CD4-positive, alpha-beta memory T cell (primary cell): ENCODE data around the gene GCC2. TPM values are rescaled to one million over a fixed set of nuclear protein-coding genes. Genes with fewer than 3 reads are reported as not detected.
A peak's percentile ranks its signal among the peaks of the same experiment; 100 is the strongest.
"Not testable (repeated sequence)": the region's sequence is repeated elsewhere in the genome, so short reads cannot be mapped to it uniquely, and the experiment has no call there.

Experiments
- CTCF ChIA-PET: fragments of 350-600 bp; sonication (Branson Sonifier 250); formaldehyde crosslinking; loops from one replicate; lab custom pipeline; 2021; ENCODE audit warnings: inconsistent platforms; ENCODE audit not compliant: partially characterized antibody; lab: Charles Lee
- POLR2A ChIA-PET: fragments of 350-600 bp; sonication (Branson Sonifier 250); formaldehyde crosslinking; loops from one replicate; lab custom pipeline; 2021; ENCODE audit not compliant: partially characterized antibody; lab: Charles Lee
- DNase-seq, 5 donors: peaks; one replicate each; pipeline versions ENCODE4 v3.0.0 to v3.0.0-alpha.2; 2020 to 2022; ENCODE audit warnings: mixed read lengths in 1 of 5
- H3K27ac ChIP-seq: one replicate; pipeline ENCODE4 v1.7.0; 2013; ENCODE audit warnings: low read depth, low read length
- H3K27me3 ChIP-seq: 2 replicates; pipeline ENCODE4 v1.7.0; 2013; ENCODE audit warnings: mild to moderate bottlenecking, low read length, moderate library complexity; ENCODE audit not compliant: insufficient read depth
- H3K36me3 ChIP-seq: 2 replicates; pipeline ENCODE4 v1.7.0; 2013; ENCODE audit warnings: mild to moderate bottlenecking, low read length, moderate library complexity; ENCODE audit not compliant: insufficient read depth
- H3K4me1 ChIP-seq: 2 replicates; pipeline ENCODE4 v1.7.0; 2013; ENCODE audit warnings: mild to moderate bottlenecking, low read length, moderate library complexity; ENCODE audit not compliant: insufficient read depth
- H3K4me3 ChIP-seq, 2 donors: one replicate each; pipeline ENCODE4 v1.7.0; 2013; ENCODE audit warnings: low read length in 2 of 2, mild to moderate bottlenecking in 1 of 2
- H3K9me3 ChIP-seq, 2 donors: one replicate each; pipeline ENCODE4 v1.7.0; 2013; ENCODE audit warnings: low read length in 2 of 2, control low read depth in 1 of 2; ENCODE audit not compliant: control insufficient read depth in 1 of 2
- H3K27ac Mint-ChIP-seq, 7 donors: one replicate each; pipeline ENCODE4 v1.8.0; 2020 to 2021; ENCODE audit warnings: mixed read lengths in 7 of 7, mild to moderate bottlenecking in 6 of 7, inconsistent platforms in 3 of 7, moderate library complexity in 3 of 7
- H3K27me3 Mint-ChIP-seq, 2 donors: one replicate each; pipeline ENCODE4 v1.8.0; 2020 to 2021; ENCODE audit warnings: mixed read lengths in 2 of 2
- H3K36me3 Mint-ChIP-seq, 2 donors: one replicate each; pipeline ENCODE4 v1.8.0; 2020 to 2021; ENCODE audit warnings: mixed read lengths in 2 of 2, inconsistent platforms in 1 of 2, mild to moderate bottlenecking in 1 of 2
- H3K4me1 Mint-ChIP-seq, 4 donors: one replicate each; pipeline ENCODE4 v1.8.0; 2020 to 2021; ENCODE audit warnings: mixed read lengths in 4 of 4, mild to moderate bottlenecking in 1 of 4
- H3K4me3 Mint-ChIP-seq, 8 donors: one replicate each; pipeline ENCODE4 v1.8.0; 2020 to 2021; ENCODE audit warnings: mixed read lengths in 8 of 8, mild to moderate bottlenecking in 7 of 8, moderate library complexity in 6 of 8, inconsistent platforms in 3 of 8
- H3K9me3 Mint-ChIP-seq, 8 donors: one replicate each; pipeline ENCODE4 v1.8.0; 2020 to 2021; ENCODE audit warnings: mixed read lengths in 8 of 8, mild to moderate bottlenecking in 5 of 8, inconsistent platforms in 3 of 8, moderate library complexity in 1 of 8
- intact Hi-C: fragments of 100-400 bp; cut with micrococcal nuclease; formaldehyde crosslinking; loops from one replicate; pipeline ENCODE4 v1.15.1; 2023
- polyA plus RNA-seq, 2 donors: library from polyadenylated mRNA; unstranded; fragments of 300-500 nt; fragmentation: Illumina TruSeq; gene quantifications; one replicate each; pipeline ENCODE4 v1.2.3, GENCODE V29; 2021
- total RNA-seq, 2 experiments: library from RNA; stranded (reverse); gene quantifications; one replicate each; pipeline ENCODE4 v1.2.3, GENCODE V29; 2021

GCC2 gene
- total and polyA plus RNA-seq, 4 experiments from 2014 or later = 13.7 to 232 (median 153) TPM

DNA sequence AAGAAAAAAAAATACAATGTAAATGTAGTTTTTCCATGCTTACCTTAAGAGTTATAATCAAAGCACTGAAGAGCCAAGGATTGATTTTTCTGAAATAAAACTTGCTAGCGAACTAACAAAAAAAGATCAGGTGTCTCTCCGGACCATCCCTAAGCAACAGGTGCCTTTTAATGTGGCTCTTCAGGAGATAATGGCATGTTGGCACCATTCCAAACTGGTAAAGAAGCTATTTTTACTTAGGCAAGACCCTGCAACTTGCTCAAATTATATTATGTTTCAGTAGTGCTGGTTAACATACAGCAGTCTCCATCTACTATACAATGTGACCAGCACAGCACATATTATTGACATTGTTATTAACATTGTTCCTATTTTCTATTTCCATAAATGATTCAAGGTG, 2.3 kb upstream of the GCC2 start:
- Histone ChIP-seq H3K9me3 (no peaks in the 10 kb centered on the region), H3K36me3 (peaks cover 7% of the 10 kb centered on the region), H3K4me1 (peaks cover 27% of the 10 kb centered on the region), H3K27me3 (no peaks in the 10 kb centered on the region), H3K4me3 (no peak overlapping the region), H3K27ac (no peak overlapping the region)
- peak overlapping the region in 1 of 7 donors; percentile 75 for H3K27ac Mint-ChIP-seq
- H3K36me3 Mint-ChIP-seq = peaks cover 6 to 28% of the 10 kb centered on the region in 2 donors
- intact Hi-C loops = loop anchor here (5.0 kb wide), 2 partner anchors 176 to 586 kb away; no protein-coding TSS in a partner anchor
- no peaks in the 10 kb centered on the region for H3K27me3 Mint-ChIP-seq
- ChIA-PET POLR2A (no interaction called here), CTCF (no interaction called here)
- no peak for DNase-seq
- H3K4me1 Mint-ChIP-seq = peaks cover 11 to 39% (median 24%) of the 10 kb centered on the region in 4 donors
- peak overlapping the region in 1 of 8 donors; percentile 25 for H3K4me3 Mint-ChIP-seq
- no peaks in the 10 kb centered on the region for H3K9me3 Mint-ChIP-seq

DNA sequence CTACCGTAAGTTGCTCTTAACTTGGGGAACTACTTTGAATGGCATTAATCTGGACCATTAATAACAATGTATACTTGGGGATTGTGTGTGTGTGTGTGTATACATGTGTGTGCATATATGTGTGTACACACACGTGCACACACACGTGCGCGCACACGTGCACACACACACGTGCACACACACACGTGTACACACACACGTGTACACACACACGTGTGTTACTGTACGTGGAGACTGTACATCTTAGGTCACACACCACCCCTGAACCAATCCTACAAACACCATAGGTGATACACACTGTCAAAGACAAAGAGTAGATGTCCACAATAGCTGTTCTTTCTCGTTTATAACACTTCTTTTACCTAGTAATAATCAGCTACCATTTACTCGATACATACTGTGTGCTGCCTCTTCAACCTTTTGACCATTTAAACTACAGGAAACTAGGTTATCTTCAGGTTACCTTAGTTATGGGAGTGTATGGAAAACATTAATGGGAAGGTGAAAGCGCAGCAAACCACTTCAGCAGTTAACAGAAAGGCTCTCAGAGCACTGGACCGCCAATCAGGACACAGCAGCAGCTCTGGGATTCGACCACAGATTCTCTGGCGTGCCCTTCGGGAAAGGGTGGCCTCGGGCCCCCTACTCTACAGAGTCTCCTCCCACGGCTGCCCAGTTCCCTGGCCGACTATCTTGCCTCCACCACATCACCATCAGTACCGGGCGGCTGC, 894 bp upstream of the GCC2 start:
- peak overlapping the region; percentile 95 to 100 (median 98) for H3K4me3 Mint-ChIP-seq

DNA sequence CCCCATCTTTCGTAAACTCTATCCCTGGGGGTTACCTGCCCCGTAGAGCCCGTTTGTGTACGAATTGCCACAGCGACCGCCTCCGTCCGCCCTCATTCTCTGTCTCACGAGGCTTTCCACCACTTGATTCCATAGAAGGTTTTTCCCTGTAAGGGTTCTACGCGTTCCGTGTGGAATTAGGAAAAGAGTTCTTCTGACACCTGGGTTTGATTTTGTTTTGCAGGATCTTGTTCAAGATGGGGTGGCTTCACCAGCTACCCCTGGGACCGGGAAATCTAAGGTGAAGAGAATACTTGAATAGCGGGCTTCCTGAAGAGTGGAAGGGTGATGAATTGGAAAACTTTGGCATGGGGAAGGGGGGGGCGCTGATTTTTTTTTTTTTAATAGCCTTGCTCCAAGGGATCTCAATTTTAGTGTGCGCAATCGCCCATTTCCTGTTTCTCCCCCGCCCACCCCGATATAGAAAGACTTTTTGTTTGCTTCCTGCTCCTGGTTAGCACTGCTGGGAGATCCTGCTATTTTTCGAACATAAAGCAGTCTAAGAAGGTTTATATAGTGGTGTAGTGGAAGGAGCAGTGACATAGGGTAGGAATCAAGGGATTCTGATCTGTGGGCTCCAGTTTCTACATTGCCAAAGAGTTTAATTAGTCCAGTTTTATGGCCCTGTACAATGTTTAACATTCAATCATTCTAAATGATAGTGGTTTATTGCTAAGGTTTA, 564 bp downstream of the GCC2 start:
- peak overlapping the region; percentile 83 to 100 for H3K4me3 ChIP-seq
- H3K27ac ChIP-seq = peak overlapping the region; percentile 97
- peaks cover 35% of the 10 kb centered on the region for H3K4me1 ChIP-seq
- Mint-ChIP-seq H3K27me3 (no peaks in the 10 kb centered on the region), H3K27ac (peak overlapping the region; percentile 98 to 100 (median 99)), H3K9me3 (no peaks in the 10 kb centered on the region), H3K4me1 (peaks cover 20 to 55% (median 39%) of the 10 kb centered on the region in 4 donors), H3K36me3 (peaks cover 28 to 47% of the 10 kb centered on the region in 2 donors), H3K4me3 (peak overlapping the region; percentile 95 to 100 (median 98))
- peak; percentile 30 to 69 (median 52) for DNase-seq
- no peaks in the 10 kb centered on the region for H3K9me3 ChIP-seq
- CTCF ChIA-PET = interaction anchor here (0.7 kb wide), 1 partner anchor 86 kb away, joined by 3 read pairs; no protein-coding TSS in a partner anchor
- no peaks in the 10 kb centered on the region for H3K27me3 ChIP-seq
- peaks cover 30% of the 10 kb centered on the region for H3K36me3 ChIP-seq
- intact Hi-C loops = loop anchor here (1.0 to 5.0 kb wide), 4 partner anchors 85 to 583 kb away; partner anchors contain the start of genes LIMS1 and RANBP2
- POLR2A ChIA-PET = interaction anchor here (0.9 to 2.2 kb wide), 11 partner anchors 8 to 269 kb away, joined by 3 to 13 read pairs (median 5); partner anchors contain the start of genes LIMS1 and RANBP2

More for the DNA sequence above, 894 bp upstream of the GCC2 start:
- peak overlapping the region; percentile 83 to 93 for H3K4me3 ChIP-seq
- H3K4me1 ChIP-seq = peaks cover 32% of the 10 kb centered on the region
- Mint-ChIP-seq H3K9me3 (no peaks in the 10 kb centered on the region), H3K4me1 (peaks cover 17 to 48% (median 31%) of the 10 kb centered on the region in 4 donors), H3K27ac (peak overlapping the region; percentile 98 to 100 (median 99)), H3K36me3 (peaks cover 15 to 36% of the 10 kb centered on the region in 2 donors), H3K27me3 (no peaks in the 10 kb centered on the region)
- ChIA-PET POLR2A (interaction anchor here (0.6 to 2.2 kb wide), 9 partner anchors 10 to 271 kb away, joined by 3 to 13 read pairs (median 5); partner anchors contain the start of genes LIMS1 and RANBP2), CTCF (no interaction called here)
- H3K9me3 ChIP-seq = no peaks in the 10 kb centered on the region
- peak overlapping the region; percentile 97 for H3K27ac ChIP-seq
- peaks cover 19% of the 10 kb centered on the region for H3K36me3 ChIP-seq
- DNase-seq = no peak
- no peaks in the 10 kb centered on the region for H3K27me3 ChIP-seq
- intact Hi-C loops = loop anchor here (2.0 to 5.0 kb wide), 3 partner anchors 174 to 584 kb away; partner anchors contain the start of gene RANBP2

DNA sequence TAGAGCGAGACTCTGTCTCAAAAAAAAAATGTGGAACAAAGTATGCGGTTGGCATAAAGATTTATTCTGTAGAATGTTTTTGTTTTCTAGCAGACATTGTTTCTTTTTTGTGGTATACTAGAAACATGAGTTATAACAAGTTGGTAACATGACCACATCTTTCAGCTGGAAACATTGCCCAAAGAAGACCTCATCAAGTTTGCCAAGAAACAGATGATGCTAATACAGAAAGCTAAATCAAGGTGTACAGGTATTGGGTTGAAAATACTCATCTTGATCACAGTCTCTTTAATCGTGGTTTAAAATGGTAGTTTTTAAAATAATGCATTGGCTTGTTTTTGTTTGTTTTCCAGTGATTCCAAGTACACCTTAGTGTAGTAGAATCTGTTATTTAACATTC, 1.9 kb downstream of the GCC2 start:
- Mint-ChIP-seq H3K27me3 (no peaks in the 10 kb centered on the region), H3K4me1 (peaks cover 24 to 66% (median 42%) of the 10 kb centered on the region in 4 donors), H3K36me3 (peaks cover 40 to 60% of the 10 kb centered on the region in 2 donors), H3K4me3 (peak overlapping the region in 5 of 8 donors; percentile 39 to 100 (median 98)), H3K9me3 (peaks cover 0 to 2% (median 0%) of the 10 kb centered on the region in 8 donors), H3K27ac (peak overlapping the region; percentile 50 to 100 (median 99))
- Histone ChIP-seq H3K4me1 (peaks cover 37% of the 10 kb centered on the region), H3K9me3 (no peaks in the 10 kb centered on the region), H3K27me3 (no peaks in the 10 kb centered on the region), H3K4me3 (no peak overlapping the region), H3K27ac (no peak overlapping the region), H3K36me3 (peaks cover 42% of the 10 kb centered on the region)
- no peak for DNase-seq
- ChIA-PET POLR2A (interaction anchor here (1.4 kb wide), 1 partner anchor 185 kb away, joined by 3 read pairs; no protein-coding TSS in a partner anchor), CTCF (no interaction called here)
- intact Hi-C loops = no loop called here

DNA sequence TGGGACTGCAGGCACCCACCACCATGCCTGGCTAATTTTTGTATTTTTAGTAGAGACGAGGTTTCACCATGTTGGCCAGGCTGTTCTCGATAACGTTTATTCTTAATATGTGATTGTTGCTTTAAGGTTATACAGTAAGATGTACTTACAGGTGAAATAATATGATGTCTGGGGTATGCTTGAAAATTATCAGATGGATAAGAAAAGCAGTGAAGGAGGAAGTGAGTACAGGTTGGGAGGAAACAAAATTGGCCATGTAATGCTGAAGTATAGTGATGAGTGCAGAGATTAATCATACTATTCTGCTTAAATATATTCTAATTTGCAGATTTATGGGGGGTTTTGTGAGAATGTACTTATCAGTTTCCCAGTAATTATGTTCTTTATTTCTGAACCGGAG, 3.0 kb downstream of the GCC2 start:
- peaks cover 47% of the 10 kb centered on the region for H3K4me1 ChIP-seq
- no peak overlapping the region for H3K27ac ChIP-seq
- peaks cover 0 to 4% (median 0%) of the 10 kb centered on the region in 8 donors for H3K9me3 Mint-ChIP-seq
- DNase-seq = no peak
- ChIA-PET POLR2A (no interaction called here), CTCF (no interaction called here)
- peaks cover 31 to 74% (median 49%) of the 10 kb centered on the region in 4 donors for H3K4me1 Mint-ChIP-seq
- H3K4me3 Mint-ChIP-seq = peak overlapping the region in 2 of 8 donors; percentile 18
- H3K36me3 ChIP-seq = peaks cover 51% of the 10 kb centered on the region
- intact Hi-C loops = no loop called here
- H3K27ac Mint-ChIP-seq = peak overlapping the region in 6 of 7 donors; percentile 6 to 88 (median 44)
- H3K4me3 ChIP-seq = no peak overlapping the region
- no peaks in the 10 kb centered on the region for H3K9me3 ChIP-seq
- H3K27me3 Mint-ChIP-seq = no peaks in the 10 kb centered on the region
- no peaks in the 10 kb centered on the region for H3K27me3 ChIP-seq
- peaks cover 50 to 69% of the 10 kb centered on the region in 2 donors for H3K36me3 Mint-ChIP-seq

DNA sequence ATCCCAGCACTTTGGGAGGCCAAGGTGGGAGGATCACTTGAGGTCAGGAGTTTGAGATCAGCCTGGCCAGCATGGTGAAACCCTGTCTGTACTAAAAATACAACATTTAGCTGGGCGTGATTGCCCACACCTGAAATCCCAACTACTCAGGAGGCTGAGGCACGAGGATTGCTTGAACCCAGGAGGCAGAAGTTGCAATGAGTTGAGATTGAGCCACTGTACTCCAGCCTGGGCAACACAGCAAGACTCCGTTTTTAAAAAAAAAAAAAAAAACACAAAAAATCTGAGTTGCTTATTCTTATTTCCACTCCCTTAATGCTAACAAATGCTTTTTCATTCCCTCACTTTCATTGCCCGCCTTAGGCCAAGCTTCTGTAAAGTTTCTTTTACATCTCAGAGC, 4.5 kb downstream of the GCC2 start:
- Histone ChIP-seq H3K4me1 (peaks cover 44% of the 10 kb centered on the region), H3K36me3 (peaks cover 53% of the 10 kb centered on the region)
- Mint-ChIP-seq H3K9me3 (peaks cover 0 to 19% (median 12%) of the 10 kb centered on the region in 8 donors), H3K36me3 (peaks cover 65 to 85% of the 10 kb centered on the region in 2 donors), H3K4me3 (peak overlapping the region in 1 of 8 donors; percentile 48), H3K27ac (peak overlapping the region in 2 of 7 donors; percentile 12 to 47), H3K4me1 (peaks cover 37 to 82% (median 59%) of the 10 kb centered on the region in 4 donors)
- CTCF ChIA-PET, POLR2A ChIA-PET, H3K27ac ChIP-seq, H3K27me3 ChIP-seq, DNase-seq, H3K27me3 Mint-ChIP-seq, intact Hi-C loops, H3K4me3 ChIP-seq, H3K9me3 ChIP-seq: not testable (repeated sequence)
